Astrocyte (in vitro differentiated cells and primary cell): Measurements from ENCODE around the gene KDM3B. TPM values are rescaled to one million over a fixed set of nuclear protein-coding genes. Genes with fewer than 3 reads are reported as not detected.

Experiments
- DNase-seq: peaks from one replicate; pipeline ENCODE4 v3.0.0-alpha.2; 2010; ENCODE audit warnings: low read depth
- FAIRE-seq: peaks from 2 replicates; lab custom pipeline; 2011; peaks lifted over from hg19 to GRCh38; lab: Jason Lieb, UNC
- H2AFZ ChIP-seq: 2 replicates; pipeline ENCODE4 v1.6.0; 2012; ENCODE audit warnings: low read depth, low read length, inconsistent platforms
- H3K27ac ChIP-seq: 2 replicates; pipeline ENCODE4 v1.5.1; 2011; ENCODE audit warnings: low read depth, low read length, inconsistent platforms
- H3K27me3 ChIP-seq: 2 replicates; pipeline ENCODE4 v1.6.0; 2011; ENCODE audit warnings: low read length, inconsistent platforms; ENCODE audit not compliant: insufficient read depth
- H3K36me3 ChIP-seq: 2 replicates; pipeline ENCODE4 v1.5.1; 2011; ENCODE audit warnings: low read length, inconsistent platforms; ENCODE audit not compliant: insufficient read depth
- H3K4me1 ChIP-seq: 2 replicates; pipeline ENCODE4 v1.5.1; 2011; ENCODE audit warnings: low read length, inconsistent platforms; ENCODE audit not compliant: insufficient read depth
- H3K4me2 ChIP-seq: 2 replicates; pipeline ENCODE4 v1.6.0; 2012; ENCODE audit warnings: low read length, inconsistent platforms
- H3K4me3 ChIP-seq: 2 replicates; pipeline ENCODE4 v1.5.1; 2011; ENCODE audit warnings: low read depth, mild to moderate bottlenecking, low read length, inconsistent platforms; ENCODE audit not compliant: insufficient read depth
- H3K79me2 ChIP-seq: 2 replicates; pipeline ENCODE4 v1.6.0; 2012; ENCODE audit warnings: mild to moderate bottlenecking, low read length, inconsistent platforms; ENCODE audit not compliant: insufficient read depth
- H3K9ac ChIP-seq: 2 replicates; pipeline ENCODE4 v1.6.0; 2012; ENCODE audit warnings: mild to moderate bottlenecking, low read length, inconsistent platforms
- H3K9me3 ChIP-seq: 2 replicates; pipeline ENCODE4 v1.5.1; 2012; ENCODE audit warnings: low read depth, mild to moderate bottlenecking, low read length, inconsistent platforms; ENCODE audit not compliant: insufficient read depth
- H4K20me1 ChIP-seq: 2 replicates; pipeline ENCODE4 v1.6.0; 2012; ENCODE audit warnings: low read length, inconsistent platforms; ENCODE audit not compliant: insufficient read depth
- H3K27ac Mint-ChIP-seq: one replicate; pipeline ENCODE4 v1.8.0; 2021; ENCODE audit warnings: mild to moderate bottlenecking, mixed read lengths; ENCODE audit not compliant: unreplicated experiment
- H3K27me3 Mint-ChIP-seq: one replicate; pipeline ENCODE4 v1.8.0; 2021; ENCODE audit warnings: low read depth, mixed read lengths; ENCODE audit not compliant: unreplicated experiment
- H3K36me3 Mint-ChIP-seq: one replicate; pipeline ENCODE4 v1.8.0; 2021; ENCODE audit warnings: low read depth, mixed read lengths; ENCODE audit not compliant: unreplicated experiment
- H3K4me1 Mint-ChIP-seq: one replicate; pipeline ENCODE4 v1.8.0; 2021; ENCODE audit warnings: low read depth, mixed read lengths; ENCODE audit not compliant: unreplicated experiment
- H3K4me3 Mint-ChIP-seq: one replicate; pipeline ENCODE4 v1.8.0; 2021; ENCODE audit warnings: mild to moderate bottlenecking, moderate library complexity, mixed read lengths; ENCODE audit not compliant: unreplicated experiment
- H3K9me3 Mint-ChIP-seq: one replicate; pipeline ENCODE4 v1.8.0; 2021; ENCODE audit warnings: mild to moderate bottlenecking, mixed read lengths; ENCODE audit not compliant: unreplicated experiment
- EZH2 ChIP-seq: IDR thresholded peaks from 2 replicates; pipeline ENCODE4 v1.6.1; 2012; ENCODE audit warnings: mild to moderate bottlenecking, low read length, inconsistent platforms; ENCODE audit not compliant: insufficient read depth
- total RNA-seq: library from RNA; stranded (reverse); gene quantifications from 2 replicates; pipeline ENCODE4 v1.2.1, GENCODE V29; 2021
- TF ChIP-seq, protein P1 (sequence below): IDR thresholded peaks from 2 replicates; pipeline ENCODE4 v1.5.1; 2011; ENCODE audit warnings: low read depth, mild to moderate bottlenecking, inconsistent platforms, low read length, moderate library complexity; ENCODE audit not compliant: insufficient read depth

The KDM3B gene
- total RNA-seq, 1 donor from 2014 or later = 48.6 TPM

DNA sequence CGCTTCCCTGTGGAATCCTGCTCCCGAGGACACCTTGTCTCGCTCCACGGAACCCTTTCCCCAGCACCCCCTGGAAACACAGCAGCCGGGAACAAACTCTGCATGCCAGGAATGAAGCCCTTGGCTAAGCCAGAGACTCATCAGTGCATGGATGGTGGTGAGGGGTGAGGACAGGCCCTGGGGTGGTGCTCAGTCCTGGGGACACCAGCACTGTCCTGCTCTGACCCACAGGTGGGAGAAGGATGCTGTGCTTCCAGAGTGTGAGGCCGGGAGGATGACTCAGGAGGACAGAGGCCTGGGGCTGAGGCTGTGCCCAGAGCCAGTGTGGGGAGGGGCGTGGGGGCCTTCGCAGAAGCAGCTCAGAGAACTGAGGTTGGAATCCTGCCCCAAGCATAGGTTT, 101.6 kb downstream of the KDM3B start:
- Mint-ChIP-seq H3K27ac (no peak overlapping the region), H3K36me3 (peaks cover 2% of the 10 kb centered on the region), H3K4me1 (peaks cover 6% of the 10 kb centered on the region), H3K27me3 (peaks cover 41% of the 10 kb centered on the region), H3K4me3 (no peak overlapping the region), H3K9me3 (no peaks in the 10 kb centered on the region)
- DNase-seq (no peak), FAIRE-seq (no peak)
- Histone ChIP-seq H3K4me3 (no peak overlapping the region), H3K4me1 (peaks cover 4% of the 10 kb centered on the region), H3K27ac (no peak overlapping the region), H3K79me2 (no peaks in the 10 kb centered on the region), H3K9ac (no peak overlapping the region), H3K27me3 (no peaks in the 10 kb centered on the region), H3K36me3 (no peaks in the 10 kb centered on the region), H2AFZ (no peak overlapping the region), H3K4me2 (no peak overlapping the region), H3K9me3 (no peaks in the 10 kb centered on the region), H4K20me1 (no peaks in the 10 kb centered on the region)
- TF ChIP-seq EZH2 = no peak
- TF ChIP-seq, protein P1, sequence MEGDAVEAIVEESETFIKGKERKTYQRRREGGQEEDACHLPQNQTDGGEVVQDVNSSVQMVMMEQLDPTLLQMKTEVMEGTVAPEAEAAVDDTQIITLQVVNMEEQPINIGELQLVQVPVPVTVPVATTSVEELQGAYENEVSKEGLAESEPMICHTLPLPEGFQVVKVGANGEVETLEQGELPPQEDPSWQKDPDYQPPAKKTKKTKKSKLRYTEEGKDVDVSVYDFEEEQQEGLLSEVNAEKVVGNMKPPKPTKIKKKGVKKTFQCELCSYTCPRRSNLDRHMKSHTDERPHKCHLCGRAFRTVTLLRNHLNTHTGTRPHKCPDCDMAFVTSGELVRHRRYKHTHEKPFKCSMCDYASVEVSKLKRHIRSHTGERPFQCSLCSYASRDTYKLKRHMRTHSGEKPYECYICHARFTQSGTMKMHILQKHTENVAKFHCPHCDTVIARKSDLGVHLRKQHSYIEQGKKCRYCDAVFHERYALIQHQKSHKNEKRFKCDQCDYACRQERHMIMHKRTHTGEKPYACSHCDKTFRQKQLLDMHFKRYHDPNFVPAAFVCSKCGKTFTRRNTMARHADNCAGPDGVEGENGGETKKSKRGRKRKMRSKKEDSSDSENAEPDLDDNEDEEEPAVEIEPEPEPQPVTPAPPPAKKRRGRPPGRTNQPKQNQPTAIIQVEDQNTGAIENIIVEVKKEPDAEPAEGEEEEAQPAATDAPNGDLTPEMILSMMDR = no peak

DNA sequence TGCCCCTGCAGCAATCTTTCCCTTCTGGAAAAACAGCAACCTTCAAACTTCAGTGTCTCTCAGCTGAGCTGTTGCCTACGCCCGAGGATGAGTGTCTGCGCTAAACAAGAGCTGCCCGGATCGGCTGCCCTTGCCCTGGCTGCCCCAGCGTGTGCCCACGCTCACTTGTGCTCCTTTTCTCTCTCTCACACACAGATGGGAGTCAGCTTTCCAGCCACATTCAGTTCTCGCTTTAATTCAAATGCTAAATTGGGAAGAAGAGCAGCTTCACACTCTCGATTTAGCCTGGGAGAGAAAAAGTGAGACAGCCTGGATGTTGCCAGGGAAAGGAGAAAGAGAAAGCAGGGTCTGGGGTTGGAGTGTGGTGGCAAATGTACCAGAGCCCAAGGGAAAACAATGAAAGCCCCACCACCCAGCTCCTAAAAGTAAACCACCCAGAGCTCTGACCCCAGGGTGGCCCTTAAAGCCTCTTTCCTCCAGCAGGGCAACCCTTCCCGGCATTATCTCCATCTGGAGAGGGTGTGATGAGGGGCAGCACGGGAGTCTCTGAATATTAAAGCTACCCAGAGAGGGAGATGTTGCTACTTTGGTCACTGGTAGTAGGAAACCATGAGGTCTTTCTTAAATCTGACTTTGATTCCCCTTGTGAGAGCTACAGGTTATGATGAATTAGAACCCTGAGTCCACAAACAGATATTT, 102.9 kb downstream of the KDM3B start:
- H4K20me1 ChIP-seq = no peaks in the 10 kb centered on the region
- H3K4me3 ChIP-seq = no peak overlapping the region
- H3K4me2 ChIP-seq = peak overlapping the region; percentile 54
- TF ChIP-seq, protein P1 = no peak
- no peak for TF ChIP-seq EZH2
- Mint-ChIP-seq H3K36me3 (peaks cover 2% of the 10 kb centered on the region), H3K27me3 (peaks cover 37% of the 10 kb centered on the region), H3K27ac (no peak overlapping the region), H3K4me1 (peaks cover 8% of the 10 kb centered on the region), H3K9me3 (no peaks in the 10 kb centered on the region), H3K4me3 (no peak overlapping the region)
- no peaks in the 10 kb centered on the region for H3K36me3 ChIP-seq
- H3K79me2 ChIP-seq = no peaks in the 10 kb centered on the region
- FAIRE-seq = no peak
- H3K4me1 ChIP-seq = no peaks in the 10 kb centered on the region
- H3K27ac ChIP-seq = no peak overlapping the region
- no peaks in the 10 kb centered on the region for H3K27me3 ChIP-seq
- no peak overlapping the region for H3K9ac ChIP-seq
- H2AFZ ChIP-seq = peak overlapping the region; percentile 56
- H3K9me3 ChIP-seq = no peaks in the 10 kb centered on the region
- no peak for DNase-seq
